CD14-positive monocyte (primary cell): ENCODE data around the gene HES2. TPM values are rescaled to one million over a fixed set of nuclear protein-coding genes. Genes with fewer than 3 reads are reported as not detected.

Source experiments
- DNase-seq, 3 donors: peaks; one replicate each; pipeline ENCODE4 v3.0.0-alpha.2; 2011 to 2022
- H2AFZ ChIP-seq: 2 replicates; pipeline ENCODE4 v1.6.0; 2012; ENCODE audit warnings: mild to moderate bottlenecking, low read depth, low read length, inconsistent platforms; ENCODE audit not compliant: insufficient read depth, poor library complexity, severe bottlenecking
- H3K27ac ChIP-seq, 2 donors: 1 replicate in 1 of 2; 2 replicates in 1 of 2; pipeline ENCODE4 v1.5.1; 2012 to 2013; ENCODE audit warnings: low read length in 2 of 2, control low read depth in 1 of 2, inconsistent platforms in 1 of 2, low read depth in 1 of 2, mild to moderate bottlenecking in 1 of 2
- H3K27me3 ChIP-seq, 2 donors: one replicate each; pipeline versions ENCODE4 v1.6.0 to v1.6.1; 2011 to 2013; ENCODE audit warnings: low read length in 2 of 2; ENCODE audit not compliant: control insufficient read depth in 2 of 2, insufficient read depth in 2 of 2
- H3K36me3 ChIP-seq, 2 donors: replicated peaks in 1 of 2; 1 replicate in 1 of 2; 2 replicates in 1 of 2; pipeline versions ENCODE4 v1.5.1 to v1.6.1; 2012 to 2013; ENCODE audit warnings: low read length in 2 of 2, control low read depth in 1 of 2, inconsistent platforms in 1 of 2, mild to moderate bottlenecking in 1 of 2; ENCODE audit not compliant: insufficient read depth in 2 of 2, control insufficient read depth in 1 of 2
- H3K4me1 ChIP-seq, 2 donors: 1 replicate in 1 of 2; 2 replicates in 1 of 2; pipeline versions ENCODE4 v1.5.1 to v1.6.1; 2012 to 2013; ENCODE audit warnings: low read length in 2 of 2, control low read depth in 1 of 2, inconsistent platforms in 1 of 2, mild to moderate bottlenecking in 1 of 2, moderate library complexity in 1 of 2; ENCODE audit not compliant: insufficient read depth in 2 of 2, control insufficient read depth in 1 of 2
- H3K4me2 ChIP-seq: replicated peaks from 2 replicates; pipeline ENCODE3; 2012; ENCODE audit warnings: low read length, moderate library complexity, mild to moderate bottlenecking; ENCODE audit not compliant: poor library complexity, severe bottlenecking; ENCODE audit errors: extremely low read depth
- H3K4me3 ChIP-seq, 3 experiments: fragments of 200-600 bp in 1 of 3; sonication (generic) in 1 of 3; replicated peaks in 1 of 3; 1 replicate in 2 of 3; 2 replicates in 1 of 3; pipeline ENCODE4 v1.5.1; 2011 to 2013; ENCODE audit warnings: low read length in 3 of 3, mild to moderate bottlenecking in 3 of 3, control low read depth in 2 of 3, low read depth in 2 of 3, inconsistent platforms in 1 of 3, moderate library complexity in 1 of 3
- H3K79me2 ChIP-seq: 2 replicates; pipeline ENCODE4 v1.6.0; 2012; ENCODE audit warnings: mild to moderate bottlenecking, control low read depth, inconsistent platforms, low read length, moderate library complexity; ENCODE audit not compliant: insufficient read depth
- H3K9ac ChIP-seq: 2 replicates; pipeline ENCODE4 v1.6.0; 2017; ENCODE audit warnings: low read length, mild to moderate bottlenecking; ENCODE audit not compliant: insufficient read depth, poor library complexity, severe bottlenecking
- H3K9me3 ChIP-seq, 2 donors: replicated peaks in 1 of 2; 1 replicate in 1 of 2; 2 replicates in 1 of 2; pipeline versions ENCODE4 v1.5.1 to v1.6.1; 2012 to 2013; ENCODE audit warnings: low read length in 2 of 2, control low read depth in 1 of 2; ENCODE audit not compliant: control insufficient read depth in 1 of 2, insufficient read depth in 1 of 2
- H4K20me1 ChIP-seq: 2 replicates; pipeline ENCODE4 v1.6.0; 2012; ENCODE audit warnings: mild to moderate bottlenecking, low read length, control low read depth, moderate library complexity; ENCODE audit not compliant: insufficient read depth
- H3K27ac Mint-ChIP-seq, 7 donors: one replicate each; pipeline ENCODE4 v1.8.0; 2020; ENCODE audit warnings: mild to moderate bottlenecking in 7 of 7, mixed read lengths in 7 of 7, moderate library complexity in 6 of 7, inconsistent platforms in 2 of 7
- H3K27me3 Mint-ChIP-seq, 3 donors: one replicate each; pipeline ENCODE4 v1.8.0; 2021 to 2022; ENCODE audit warnings: low read depth in 3 of 3, mild to moderate bottlenecking in 3 of 3, mixed read lengths in 3 of 3, moderate library complexity in 3 of 3, inconsistent platforms in 1 of 3
- H3K36me3 Mint-ChIP-seq, 2 donors: one replicate each; pipeline ENCODE4 v1.8.0; 2020; ENCODE audit warnings: mixed read lengths in 2 of 2, inconsistent platforms in 1 of 2, mild to moderate bottlenecking in 1 of 2
- H3K4me1 Mint-ChIP-seq: one replicate; pipeline ENCODE4 v1.8.0; 2020; ENCODE audit warnings: mild to moderate bottlenecking, mixed read lengths
- H3K4me3 Mint-ChIP-seq, 2 donors: one replicate each; pipeline ENCODE4 v1.8.0; 2020; ENCODE audit warnings: mild to moderate bottlenecking in 2 of 2, mixed read lengths in 2 of 2, moderate library complexity in 1 of 2
- H3K9me3 Mint-ChIP-seq, 7 donors: one replicate each; pipeline ENCODE4 v1.8.0; 2020 to 2022; ENCODE audit warnings: mixed read lengths in 7 of 7, mild to moderate bottlenecking in 6 of 7, moderate library complexity in 6 of 7, inconsistent platforms in 2 of 7
- WGBS: methylation state at CpG from one replicate; pipeline ENCODE4 v1.1.5; 2013; ENCODE audit warnings: missing lambda C conversion rate; ENCODE audit not compliant: insufficient coverage; 5-methylcytosine and 5-hydroxymethylcytosine counted together
- intact Hi-C, 2 donors: fragments of 100-400 bp; cut with micrococcal nuclease; formaldehyde crosslinking; loops; one replicate each; pipeline versions ENCODE4 v1.15.0 to v1.15.1; 2023
- polyA plus RNA-seq, 3 donors: library from polyadenylated mRNA; depleted of rRNA in 1 of 3; unstranded in 2 of 3; stranded (reverse) in 1 of 3; fragments of 300-500 nt in 2 of 3; fragments of >200 nt in 1 of 3; fragmentation: Illumina TruSeq in 2 of 3; gene quantifications; 1 replicate in 2 of 3; 2 replicates in 1 of 3; pipeline ENCODE4 v1.2.3, GENCODE V29; 2012 to 2021
- TF ChIP-seq, protein P1 (sequence below): fragments of 200-600 bp; IDR thresholded peaks from one replicate; pipeline ENCODE4 v1.8.0; 2022; ENCODE audit warnings: antibody characterized with exemption, mild to moderate bottlenecking

Gene HES2
- polyA plus RNA-seq, 3 donors, result not detected

DNA sequence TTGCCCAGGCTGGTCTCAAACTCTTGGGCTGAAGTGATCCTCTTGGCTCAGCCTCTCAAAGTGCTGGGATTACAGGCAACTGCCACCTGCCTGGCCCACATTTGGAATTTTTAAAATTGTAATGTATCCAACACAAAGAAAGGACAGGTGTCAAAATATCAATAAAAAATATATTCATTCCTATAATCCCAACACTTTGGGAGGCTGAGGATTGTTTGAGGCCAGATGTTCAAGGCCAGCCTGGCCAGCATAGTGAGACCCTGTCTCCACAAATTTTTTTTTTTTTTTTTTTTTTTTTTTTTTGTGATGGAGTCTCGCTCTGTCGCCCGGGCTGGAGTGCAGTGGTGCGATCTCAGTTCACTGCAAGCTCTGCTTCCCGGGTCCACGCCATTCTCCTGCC, 10.0 kb downstream of the HES2 start:
- Mint-ChIP-seq H3K4me3 (no peak overlapping the region), H3K27ac (no peak overlapping the region), H3K36me3 (no peaks in the 10 kb centered on the region), H3K4me1 (peaks cover 4% of the 10 kb centered on the region), H3K9me3 (peaks cover 0 to 3% (median 0%) of the 10 kb centered on the region in 7 donors), H3K27me3 (peaks cover 31 to 61% (median 39%) of the 10 kb centered on the region in 3 donors)
- H4K20me1 ChIP-seq, result no peaks in the 10 kb centered on the region
- WGBS, result no CpG with 5 or more reads among the region's 6 CpGs
- no peak overlapping the region for H3K27ac ChIP-seq
- H3K4me1 ChIP-seq, result no peaks in the 10 kb centered on the region
- DNase-seq, result no peak
- intact Hi-C loops, result loop anchor here in 1 of 2 donors (5.0 kb wide), 1 partner anchor 52 kb away; no protein-coding TSS in a partner anchor
- no peaks in the 10 kb centered on the region for H3K36me3 ChIP-seq
- TF ChIP-seq, protein P1, sequence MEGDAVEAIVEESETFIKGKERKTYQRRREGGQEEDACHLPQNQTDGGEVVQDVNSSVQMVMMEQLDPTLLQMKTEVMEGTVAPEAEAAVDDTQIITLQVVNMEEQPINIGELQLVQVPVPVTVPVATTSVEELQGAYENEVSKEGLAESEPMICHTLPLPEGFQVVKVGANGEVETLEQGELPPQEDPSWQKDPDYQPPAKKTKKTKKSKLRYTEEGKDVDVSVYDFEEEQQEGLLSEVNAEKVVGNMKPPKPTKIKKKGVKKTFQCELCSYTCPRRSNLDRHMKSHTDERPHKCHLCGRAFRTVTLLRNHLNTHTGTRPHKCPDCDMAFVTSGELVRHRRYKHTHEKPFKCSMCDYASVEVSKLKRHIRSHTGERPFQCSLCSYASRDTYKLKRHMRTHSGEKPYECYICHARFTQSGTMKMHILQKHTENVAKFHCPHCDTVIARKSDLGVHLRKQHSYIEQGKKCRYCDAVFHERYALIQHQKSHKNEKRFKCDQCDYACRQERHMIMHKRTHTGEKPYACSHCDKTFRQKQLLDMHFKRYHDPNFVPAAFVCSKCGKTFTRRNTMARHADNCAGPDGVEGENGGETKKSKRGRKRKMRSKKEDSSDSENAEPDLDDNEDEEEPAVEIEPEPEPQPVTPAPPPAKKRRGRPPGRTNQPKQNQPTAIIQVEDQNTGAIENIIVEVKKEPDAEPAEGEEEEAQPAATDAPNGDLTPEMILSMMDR, result no peak
- peaks cover 0 to 10% of the 10 kb centered on the region in 2 donors for H3K27me3 ChIP-seq
- H3K9ac ChIP-seq, result no peak overlapping the region
- no peak overlapping the region for H3K4me2 ChIP-seq
- no peaks in the 10 kb centered on the region for H3K9me3 ChIP-seq
- H3K4me3 ChIP-seq, result no peak overlapping the region
- no peak overlapping the region for H2AFZ ChIP-seq
- no peaks in the 10 kb centered on the region for H3K79me2 ChIP-seq

DNA sequence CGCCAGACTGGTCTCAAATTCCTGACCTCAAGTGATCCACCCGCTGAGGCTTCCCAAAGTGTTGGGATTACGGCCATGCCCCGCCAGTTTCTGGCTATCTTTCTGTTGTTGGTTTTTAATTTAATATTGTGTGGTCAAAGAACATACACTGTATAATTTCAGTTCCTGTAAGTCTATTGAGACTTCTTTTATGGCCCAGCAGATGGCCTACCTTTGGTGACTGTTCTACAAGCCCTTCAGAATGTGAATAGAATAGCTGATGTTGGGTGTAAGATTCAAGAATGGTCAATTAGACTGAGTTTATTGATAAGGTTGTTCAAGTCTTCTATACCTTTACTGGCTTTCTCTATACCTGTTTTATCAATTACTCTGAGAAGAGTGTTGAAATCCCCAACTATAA, 10.7 kb downstream of the HES2 start:
- Histone ChIP-seq H2AFZ (no peak overlapping the region), H3K27ac (no peak overlapping the region), H3K79me2 (no peaks in the 10 kb centered on the region), H3K36me3 (no peaks in the 10 kb centered on the region), H3K9ac (no peak overlapping the region), H3K4me3 (no peak overlapping the region), H3K4me2 (no peak overlapping the region), H3K9me3 (no peaks in the 10 kb centered on the region), H3K27me3 (peaks cover 0 to 3% of the 10 kb centered on the region in 2 donors), H3K4me1 (no peaks in the 10 kb centered on the region), H4K20me1 (no peaks in the 10 kb centered on the region)
- H3K36me3 Mint-ChIP-seq, result no peaks in the 10 kb centered on the region
- H3K4me3 Mint-ChIP-seq, result no peak overlapping the region
- intact Hi-C loops, result loop anchor here in 1 of 2 donors (5.0 kb wide), 1 partner anchor 52 kb away; no protein-coding TSS in a partner anchor
- no peak overlapping the region for H3K27ac Mint-ChIP-seq
- H3K9me3 Mint-ChIP-seq, result peaks cover 0 to 1% (median 0%) of the 10 kb centered on the region in 7 donors
- WGBS, result no CpG with 5 or more reads among the region's 4 CpGs
- no peaks in the 10 kb centered on the region for H3K4me1 Mint-ChIP-seq
- DNase-seq, result no peak
- peaks cover 28 to 54% (median 33%) of the 10 kb centered on the region in 3 donors for H3K27me3 Mint-ChIP-seq
- TF ChIP-seq, protein P1, result no peak
